Tibial nerve (tissue), 4 donors: ENCODE data around the gene AGR3. TPM values are rescaled to one million over a fixed set of nuclear protein-coding genes. Genes with fewer than 3 reads are reported as not detected.
"Not testable (repeated sequence)": the region's sequence is repeated elsewhere in the genome, so short reads cannot be mapped to it uniquely, and the experiment has no call there.

Source experiments
- DNase-seq, 2 donors: peaks; one replicate each; pipeline ENCODE4 v3.0.0-alpha.2; 2019; ENCODE audit warnings: low spot score in 2 of 2
- H3K27ac ChIP-seq, 4 donors: fragments of 200-600 bp; sonication (generic) in 3 of 4; one replicate each; pipeline ENCODE4 v1.5.1; 2017 to 2019; ENCODE audit warnings: mild to moderate bottlenecking in 1 of 4
- H3K27me3 ChIP-seq, 2 donors: fragments of 200-600 bp; sonication (generic) in 1 of 2; one replicate each; pipeline versions ENCODE4 v1.5.1 to v1.6.0; 2017 to 2019
- H3K36me3 ChIP-seq, 3 donors: fragments of 200-600 bp; sonication (generic); one replicate each; pipeline ENCODE4 v1.5.1; 2018 to 2019
- H3K4me1 ChIP-seq, 4 donors: fragments of 200-600 bp; sonication (generic) in 3 of 4; one replicate each; pipeline ENCODE4 v1.5.1; 2017 to 2019
- H3K4me3 ChIP-seq, 4 donors: fragments of 200-600 bp; sonication (generic) in 3 of 4; one replicate each; pipeline ENCODE4 v1.5.1; 2017 to 2019; ENCODE audit warnings: mild to moderate bottlenecking in 1 of 4, moderate library complexity in 1 of 4
- H3K9me3 ChIP-seq, 4 donors: fragments of 200-600 bp; sonication (generic) in 3 of 4; one replicate each; pipeline ENCODE4 v1.5.1; 2017 to 2019
- EP300 ChIP-seq, 2 donors: sonication (generic); formaldehyde crosslinking; IDR thresholded peaks; one replicate each; pipeline ENCODE4 v1.6.1; 2017; ENCODE audit warnings: antibody characterized with exemption in 2 of 2, mild to moderate bottlenecking in 1 of 2
- POLR2A ChIP-seq, 2 donors: fragments of 450-650 bp; IDR thresholded peaks; one replicate each; pipeline ENCODE4 v1.6.1; 2017; ENCODE audit warnings: antibody characterized with exemption in 2 of 2, mild to moderate bottlenecking in 2 of 2, moderate library complexity in 2 of 2
- WGBS, 2 donors: methylation state at CpG; one replicate each; pipeline ENCODE4 v1.1.5; 2018; 5-methylcytosine and 5-hydroxymethylcytosine counted together
- total RNA-seq, 4 donors: library from RNA; depleted of rRNA; stranded (reverse); fragments of >200 nt; gene quantifications; one replicate each; pipeline ENCODE4 v1.1.0, GENCODE V29; 2016
- TF ChIP-seq, protein P1 (sequence below), 5 experiments: fragments of 200-600 bp in 3 of 5; fragments of 450-650 bp in 2 of 5; sonication (generic) in 3 of 5; IDR thresholded peaks; one replicate each; pipeline ENCODE4 v1.5.1; 2016 to 2019; ENCODE audit warnings: antibody characterized with exemption in 5 of 5, mild to moderate bottlenecking in 3 of 5, moderate library complexity in 2 of 5

AGR3 gene
- total RNA-seq, 4 donors from 2014 or later, result not detected

DNA sequence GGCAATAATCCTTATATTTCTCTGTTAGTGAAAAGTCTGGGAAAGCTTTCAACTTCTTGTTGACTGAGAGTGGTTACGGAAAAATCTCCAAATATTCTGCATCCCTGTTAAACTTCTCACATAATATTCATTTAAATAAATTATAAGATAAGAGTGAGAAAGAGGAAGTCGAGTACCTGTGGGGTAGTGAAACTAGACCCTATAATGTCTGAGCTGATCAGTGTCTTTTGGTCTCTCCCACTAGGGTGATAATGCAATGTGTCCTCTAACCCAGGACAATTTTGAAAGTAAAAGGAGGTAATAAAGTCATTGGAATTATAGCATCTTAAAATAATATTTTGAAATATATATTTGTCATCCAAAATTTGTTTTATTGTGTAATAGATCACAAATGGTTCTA is 2.1 kb upstream of the AGR3 start:
- H3K9me3 ChIP-seq, result no peaks in the 10 kb centered on the region
- H3K27me3 ChIP-seq, result no peaks in the 10 kb centered on the region
- no peak for DNase-seq
- no peak for TF ChIP-seq POLR2A (IDR thresholded peaks at IDR 0.05)
- 74 to 77% methylated on average over 2 of the region's 2 CpGs for WGBS, 2 donors
- no peaks in the 10 kb centered on the region for H3K36me3 ChIP-seq
- H3K27ac ChIP-seq, result no peak overlapping the region
- H3K4me1 ChIP-seq, result no peaks in the 10 kb centered on the region
- no peak overlapping the region for H3K4me3 ChIP-seq

DNA sequence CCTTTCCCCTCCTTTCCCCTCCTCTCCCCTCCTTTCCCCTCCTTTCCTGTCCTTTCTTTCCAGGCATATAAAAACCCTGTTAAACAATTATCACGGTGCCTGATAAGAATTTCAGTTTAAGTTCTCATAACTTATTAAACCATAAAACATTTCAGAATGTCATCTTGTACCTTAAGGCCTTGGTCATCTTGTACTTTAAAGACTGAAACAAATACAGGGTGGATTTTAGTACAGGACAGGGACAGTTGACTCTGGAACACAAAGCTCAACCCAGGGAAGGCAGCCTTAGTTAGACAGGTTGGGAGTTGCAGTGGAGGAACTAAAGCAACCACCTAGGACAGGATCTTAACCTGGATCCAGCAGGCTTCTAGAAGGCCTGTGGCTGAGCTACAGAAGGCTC is 1.2 kb downstream of the AGR3 start:
- H3K36me3 ChIP-seq, result no peaks in the 10 kb centered on the region
- no peaks in the 10 kb centered on the region for H3K27me3 ChIP-seq
- TF ChIP-seq POLR2A (IDR thresholded peaks at IDR 0.05) (no peak), EP300 (IDR thresholded peaks at IDR 0.05) (no peak)
- TF ChIP-seq, protein P1, sequence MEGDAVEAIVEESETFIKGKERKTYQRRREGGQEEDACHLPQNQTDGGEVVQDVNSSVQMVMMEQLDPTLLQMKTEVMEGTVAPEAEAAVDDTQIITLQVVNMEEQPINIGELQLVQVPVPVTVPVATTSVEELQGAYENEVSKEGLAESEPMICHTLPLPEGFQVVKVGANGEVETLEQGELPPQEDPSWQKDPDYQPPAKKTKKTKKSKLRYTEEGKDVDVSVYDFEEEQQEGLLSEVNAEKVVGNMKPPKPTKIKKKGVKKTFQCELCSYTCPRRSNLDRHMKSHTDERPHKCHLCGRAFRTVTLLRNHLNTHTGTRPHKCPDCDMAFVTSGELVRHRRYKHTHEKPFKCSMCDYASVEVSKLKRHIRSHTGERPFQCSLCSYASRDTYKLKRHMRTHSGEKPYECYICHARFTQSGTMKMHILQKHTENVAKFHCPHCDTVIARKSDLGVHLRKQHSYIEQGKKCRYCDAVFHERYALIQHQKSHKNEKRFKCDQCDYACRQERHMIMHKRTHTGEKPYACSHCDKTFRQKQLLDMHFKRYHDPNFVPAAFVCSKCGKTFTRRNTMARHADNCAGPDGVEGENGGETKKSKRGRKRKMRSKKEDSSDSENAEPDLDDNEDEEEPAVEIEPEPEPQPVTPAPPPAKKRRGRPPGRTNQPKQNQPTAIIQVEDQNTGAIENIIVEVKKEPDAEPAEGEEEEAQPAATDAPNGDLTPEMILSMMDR (IDR thresholded peaks at IDR 0.05), result no peak
- H3K27ac ChIP-seq, result peak overlapping the region in 1 of 4 donors; percentile 42
- DNase-seq, result no peak
- H3K4me3 ChIP-seq, result peak overlapping the region in 1 of 4 donors; percentile 18
- WGBS, 2 donors, result 65 to 90% methylated on average over 1 of the region's 1 CpG
- H3K4me1 ChIP-seq, result no peaks in the 10 kb centered on the region
- no peaks in the 10 kb centered on the region for H3K9me3 ChIP-seq

DNA sequence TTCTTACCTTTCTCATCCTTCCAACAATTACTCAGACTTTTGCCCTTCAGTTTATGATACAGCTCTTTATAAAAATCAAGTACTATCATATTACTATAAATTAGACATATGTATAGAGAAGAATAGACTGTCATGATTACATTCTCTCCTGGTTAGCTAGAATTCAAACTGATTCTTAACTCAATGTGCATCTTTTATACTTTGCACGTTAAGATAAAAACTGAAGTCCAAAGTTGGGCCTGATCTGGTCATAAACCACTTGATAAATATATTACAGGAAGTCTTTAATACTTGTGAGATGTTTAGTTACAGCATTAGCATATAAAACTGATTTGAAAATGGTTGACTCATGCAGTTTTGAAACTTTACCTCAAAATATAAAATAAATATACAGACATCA is 2.6 kb downstream of the AGR3 start:
- H3K4me3 ChIP-seq, result no peak overlapping the region
- WGBS, 2 donors, result 94 to 98% methylated on average over 1 of the region's 1 CpG
- TF ChIP-seq, protein P1 (IDR thresholded peaks at IDR 0.05), result no peak
- TF ChIP-seq POLR2A (IDR thresholded peaks at IDR 0.05) (no peak), EP300 (IDR thresholded peaks at IDR 0.05) (no peak)
- no peaks in the 10 kb centered on the region for H3K27me3 ChIP-seq
- H3K4me1 ChIP-seq, result no peaks in the 10 kb centered on the region
- H3K27ac ChIP-seq, result no peak overlapping the region
- H3K9me3 ChIP-seq, result no peaks in the 10 kb centered on the region
- DNase-seq, result no peak
- H3K36me3 ChIP-seq, result no peaks in the 10 kb centered on the region

DNA sequence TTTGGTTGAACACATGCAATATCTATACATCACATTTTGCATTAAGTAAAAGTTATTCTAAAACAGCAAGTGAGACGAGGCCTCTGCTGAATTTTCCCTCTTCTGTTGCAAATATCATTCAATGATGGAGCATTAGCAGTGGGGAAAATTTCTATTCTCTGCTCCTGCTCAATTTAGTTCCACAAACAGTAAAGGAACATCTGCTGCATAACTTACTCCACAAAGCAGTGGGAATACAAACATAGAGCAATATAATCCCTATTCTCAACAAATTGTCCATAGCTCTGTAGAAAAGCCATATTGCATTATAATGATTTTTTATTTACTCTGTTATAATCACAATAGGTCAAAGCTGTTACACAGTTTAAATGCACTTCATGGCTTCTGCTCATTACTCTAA is 5.9 kb downstream of the AGR3 start:
- no peak for DNase-seq
- Histone ChIP-seq H3K4me1 (no peaks in the 10 kb centered on the region), H3K27ac (no peak overlapping the region), H3K27me3 (no peaks in the 10 kb centered on the region), H3K36me3 (no peaks in the 10 kb centered on the region), H3K9me3 (peaks cover 0 to 14% (median 3%) of the 10 kb centered on the region in 4 donors), H3K4me3 (no peak overlapping the region)
- TF ChIP-seq POLR2A (IDR thresholded peaks at IDR 0.05) (no peak), EP300 (IDR thresholded peaks at IDR 0.05) (no peak)
- TF ChIP-seq, protein P1 (IDR thresholded peaks at IDR 0.05), result no peak
- 81 to 85% methylated on average over 1 of the region's 1 CpG for WGBS, 2 donors

DNA sequence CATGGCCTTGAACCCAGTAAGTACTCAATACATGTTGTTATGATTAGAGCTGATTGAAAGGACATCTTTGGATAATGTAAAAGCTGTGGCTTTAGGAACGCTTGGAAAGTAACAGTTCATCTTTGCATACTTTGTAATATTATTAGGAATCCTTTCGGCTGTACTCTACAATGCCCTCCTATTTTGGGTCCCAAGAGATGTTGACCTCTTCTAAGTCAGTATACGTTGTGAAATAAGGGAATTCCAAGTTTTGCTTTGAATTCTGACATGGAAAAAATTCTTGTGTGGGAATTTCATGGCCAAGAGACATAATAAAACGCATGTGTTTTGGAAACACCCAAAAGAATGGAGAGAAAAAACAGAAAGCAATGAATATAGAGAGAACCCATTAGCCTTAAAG is 7.7 kb downstream of the AGR3 start:
- TF ChIP-seq, protein P1 (IDR thresholded peaks at IDR 0.05), result no peak
- TF ChIP-seq EP300 (IDR thresholded peaks at IDR 0.05) (no peak), POLR2A (IDR thresholded peaks at IDR 0.05) (no peak)
- 23 to 32% methylated on average over 4 of the region's 4 CpGs for WGBS, 2 donors

DNA sequence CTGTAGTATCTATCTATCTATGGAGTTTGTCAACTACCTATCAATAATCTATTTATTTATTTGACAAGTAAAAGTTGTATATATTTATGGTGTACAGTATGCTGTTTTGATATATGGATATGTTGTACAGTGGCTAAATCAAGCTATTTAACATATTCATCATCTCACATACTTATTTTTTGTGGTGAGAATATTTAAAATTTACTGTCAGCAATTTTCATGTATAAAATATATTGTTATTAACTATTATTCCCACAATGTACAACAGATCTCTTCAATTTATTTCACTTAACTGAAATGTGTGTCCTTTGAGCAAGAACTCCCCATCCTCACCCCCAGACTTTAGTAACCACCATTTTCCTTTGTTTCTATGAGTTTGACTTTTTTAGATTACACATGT is 14.5 kb downstream of the AGR3 start:
- H3K4me3 ChIP-seq, result no peak overlapping the region
- TF ChIP-seq EP300 (IDR thresholded peaks at IDR 0.05), result no peak
- TF ChIP-seq, protein P1 (IDR thresholded peaks at IDR 0.05), result no peak

More for the DNA sequence above, 7.7 kb downstream of the AGR3 start:
- Histone ChIP-seq H3K36me3 (no peaks in the 10 kb centered on the region), H3K27me3 (no peaks in the 10 kb centered on the region), H3K27ac (no peak overlapping the region), H3K4me3 (no peak overlapping the region), H3K4me1 (no peaks in the 10 kb centered on the region), H3K9me3 (peaks cover 0 to 14% (median 3%) of the 10 kb centered on the region in 4 donors)
- DNase-seq, result no peak

DNA sequence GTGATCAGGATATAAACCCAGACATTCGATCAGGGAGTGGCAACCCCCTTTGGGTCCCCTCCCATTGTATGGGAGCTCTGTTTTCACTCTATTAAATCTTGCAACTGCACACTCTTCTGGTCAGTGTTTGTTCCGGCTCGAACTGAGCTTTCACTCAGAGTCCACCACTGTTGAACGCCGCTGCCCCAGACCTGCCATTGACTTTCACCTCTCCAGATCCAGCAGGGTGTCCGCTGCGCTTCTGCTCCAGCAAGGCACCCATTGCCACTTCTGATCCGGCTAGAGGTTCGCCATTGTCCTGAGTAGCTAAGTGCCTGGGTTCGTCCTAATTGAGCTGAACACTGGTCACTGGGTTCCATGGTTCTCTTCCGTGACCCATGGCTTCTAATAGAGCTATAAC is 28.6 kb downstream of the AGR3 start:
- not testable (repeated sequence) for H3K27me3 ChIP-seq, H3K36me3 ChIP-seq, H3K4me1 ChIP-seq, H3K4me3 ChIP-seq, H3K27ac ChIP-seq, DNase-seq, H3K9me3 ChIP-seq
- 93 to 96% methylated on average over 11 of the region's 11 CpGs for WGBS, 2 donors

More for the DNA sequence above, 14.5 kb downstream of the AGR3 start:
- no peak overlapping the region for H3K27ac ChIP-seq
- no peaks in the 10 kb centered on the region for H3K27me3 ChIP-seq
- H3K36me3 ChIP-seq, result no peaks in the 10 kb centered on the region
- DNase-seq, result no peak
- H3K9me3 ChIP-seq, result peaks cover 0 to 10% (median 3%) of the 10 kb centered on the region in 4 donors
- no peaks in the 10 kb centered on the region for H3K4me1 ChIP-seq
